HCT116 (cell line): ENCODE measurements around the gene AEBP2.

Experiments used
- CBX3 ChIP-seq: IDR thresholded peaks from 2 replicates; pipeline ENCODE4 v1.6.1; 2012; ENCODE audit warnings: low read depth
- CEBPB ChIP-seq: IDR thresholded peaks from 2 replicates; pipeline ENCODE4 v1.6.1; 2012; ENCODE audit warnings: low read depth
- CTCF ChIP-seq, 3 experiments: fragments of 200-600 bp in 1 of 3; sonication (generic) in 1 of 3; IDR thresholded peaks in 2 of 3; conservative IDR thresholded peaks in 1 of 3; 2 replicates each; pipeline ENCODE4 v1.5.1; 2012 to 2017; ENCODE audit warnings: low read depth in 2 of 3, low read length in 2 of 3, antibody characterized with exemption in 1 of 3, borderline replicate concordance in 1 of 3, control low read depth in 1 of 3, mild to moderate bottlenecking in 1 of 3, mixed read lengths in 1 of 3, mixed run types in 1 of 3, moderate library complexity in 1 of 3; ENCODE audit not compliant: insufficient read depth in 1 of 3
- EGR1 ChIP-seq: IDR thresholded peaks from 2 replicates; pipeline ENCODE4 v1.6.1; 2012; ENCODE audit warnings: low read depth
- EZH2 ChIP-seq: fragments of 200-600 bp; sonication (generic); IDR thresholded peaks from 2 replicates; pipeline ENCODE4 v1.6.1; 2017; ENCODE audit warnings: antibody characterized with exemption, mixed run types
- EZH2phosphoT487 ChIP-seq: fragments of 200-600 bp; IDR thresholded peaks from 2 replicates; pipeline ENCODE4 v1.6.1; 2018; ENCODE audit warnings: antibody characterized with exemption, borderline replicate concordance
- MAX ChIP-seq: IDR thresholded peaks from 2 replicates; pipeline ENCODE4 v1.6.1; 2012
- POLR2A ChIP-seq: IDR thresholded peaks from 2 replicates; pipeline ENCODE4 v1.7.0; 2011; ENCODE audit warnings: borderline replicate concordance; ENCODE audit not compliant: insufficient read depth, insufficient read length; ENCODE audit errors: extremely low read depth
- POLR2AphosphoS5 ChIP-seq: IDR thresholded peaks from 2 replicates; pipeline ENCODE4 v1.6.1; 2011; ENCODE audit warnings: mild to moderate bottlenecking, low read depth, low read length, moderate library complexity
- RAD21 ChIP-seq: IDR thresholded peaks from 2 replicates; pipeline ENCODE4 v1.6.1; 2012; ENCODE audit warnings: low read depth, mild to moderate bottlenecking
- SIN3A ChIP-seq: IDR thresholded peaks from 2 replicates; pipeline ENCODE4 v1.6.1; 2012; ENCODE audit warnings: low read depth
- SP1 ChIP-seq: IDR thresholded peaks from 2 replicates; pipeline ENCODE4 v1.6.1; 2012; ENCODE audit warnings: low read depth
- ZBTB33 ChIP-seq: IDR thresholded peaks from 2 replicates; pipeline ENCODE4 v1.6.1; 2011; ENCODE audit warnings: mild to moderate bottlenecking, low read length, moderate library complexity; ENCODE audit not compliant: insufficient replicate concordance; ENCODE audit errors: extremely low read depth

- TF ChIP-seq CEBPB (no peak), CBX3 (no peak), CTCF (IDR thresholded peaks at IDR 0.05 in 2 of 3, conservative IDR thresholded peaks at IDR 0.05 in 1 of 3; ENCODE audit: borderline replicate concordance in 1 of 3, insufficient read depth in 1 of 3, low read depth in 2 of 3, low read length in 2 of 3) (no peak), SP1 (no peak), POLR2AphosphoS5 (no peak), EZH2 (no peak), RAD21 (no peak), EZH2phosphoT487 (no peak), EGR1 (no peak), SIN3A (no peak), MAX (no peak), ZBTB33 (no peak), POLR2A (no peak)
Measured at GRCh38 chr12:19412844-19413243, 26.4 kb upstream of the AEBP2 start.
